ENCODE measurements around the gene COL8A2.

DNA sequence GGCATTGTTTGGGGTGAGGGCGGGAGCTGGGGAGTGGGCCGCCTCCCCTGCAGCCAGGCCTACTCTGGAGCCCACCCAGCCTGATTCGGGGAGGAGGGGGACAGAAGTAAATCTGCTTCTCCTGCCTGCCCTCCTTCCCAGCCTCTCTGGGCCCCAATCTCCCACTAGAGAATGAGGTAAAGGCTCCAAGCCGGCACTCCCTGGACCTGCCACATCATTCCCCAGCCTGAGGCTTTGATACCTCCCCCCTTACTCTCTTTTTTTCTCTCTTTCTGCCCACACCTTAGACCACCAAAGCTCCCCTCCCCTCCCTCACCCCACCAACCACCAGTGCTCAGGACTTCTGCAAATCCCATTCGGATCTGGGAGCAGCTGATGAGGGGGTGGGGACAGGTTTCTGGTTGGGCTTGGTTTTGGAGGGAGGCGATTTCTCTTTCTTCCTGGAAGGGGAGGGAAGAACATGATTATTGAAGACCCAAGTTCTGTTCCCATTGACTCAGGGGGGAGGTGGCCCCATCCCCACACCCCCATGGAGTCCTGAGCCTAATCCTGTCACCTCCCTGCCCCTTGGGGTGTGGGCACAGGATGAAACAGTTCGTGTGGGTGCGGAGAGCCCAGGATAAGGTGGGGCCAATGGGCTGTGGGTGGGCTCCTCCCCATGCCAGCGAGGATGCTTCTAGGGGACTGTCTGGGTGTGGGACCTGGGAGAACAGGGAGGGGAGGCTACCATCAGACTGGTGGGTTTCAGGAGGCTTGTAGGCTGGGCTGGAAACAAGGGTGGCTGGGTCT is 32.3 kb upstream of the COL8A2 start:
- TF ChIP-seq POLR2A (IDR thresholded peaks at IDR 0.05) = no peak
- TF ChIP-seq, protein P1, sequence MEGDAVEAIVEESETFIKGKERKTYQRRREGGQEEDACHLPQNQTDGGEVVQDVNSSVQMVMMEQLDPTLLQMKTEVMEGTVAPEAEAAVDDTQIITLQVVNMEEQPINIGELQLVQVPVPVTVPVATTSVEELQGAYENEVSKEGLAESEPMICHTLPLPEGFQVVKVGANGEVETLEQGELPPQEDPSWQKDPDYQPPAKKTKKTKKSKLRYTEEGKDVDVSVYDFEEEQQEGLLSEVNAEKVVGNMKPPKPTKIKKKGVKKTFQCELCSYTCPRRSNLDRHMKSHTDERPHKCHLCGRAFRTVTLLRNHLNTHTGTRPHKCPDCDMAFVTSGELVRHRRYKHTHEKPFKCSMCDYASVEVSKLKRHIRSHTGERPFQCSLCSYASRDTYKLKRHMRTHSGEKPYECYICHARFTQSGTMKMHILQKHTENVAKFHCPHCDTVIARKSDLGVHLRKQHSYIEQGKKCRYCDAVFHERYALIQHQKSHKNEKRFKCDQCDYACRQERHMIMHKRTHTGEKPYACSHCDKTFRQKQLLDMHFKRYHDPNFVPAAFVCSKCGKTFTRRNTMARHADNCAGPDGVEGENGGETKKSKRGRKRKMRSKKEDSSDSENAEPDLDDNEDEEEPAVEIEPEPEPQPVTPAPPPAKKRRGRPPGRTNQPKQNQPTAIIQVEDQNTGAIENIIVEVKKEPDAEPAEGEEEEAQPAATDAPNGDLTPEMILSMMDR (IDR thresholded peaks at IDR 0.05 in 4 of 5, conservative IDR thresholded peaks at IDR 0.05 in 1 of 5) = no peak
